BE2C (cell line): ENCODE results near the gene RCE1.

Experiments
- DNase-seq: peaks from one replicate; pipeline ENCODE4 v3.0.0-alpha.2; 2020
- H3K27me3 ChIP-seq: fragments of 250-450 bp; sonication (Bioruptor Pico); 2 replicates; pipeline ENCODE4 v1.5.1; 2020; ENCODE audit warnings: mild to moderate bottlenecking
- H3K36me3 ChIP-seq: fragments of 250-450 bp; sonication (Bioruptor Pico); 2 replicates; pipeline ENCODE4 v1.5.1; 2020; ENCODE audit warnings: mild to moderate bottlenecking
- H3K4me1 ChIP-seq: fragments of 250-450 bp; sonication (Bioruptor Pico); 2 replicates; pipeline ENCODE4 v1.5.1; 2020
- H3K4me3 ChIP-seq: 2 replicates; pipeline ENCODE4 v1.5.1; 2011; ENCODE audit warnings: low read depth, low read length
- H3K9me3 ChIP-seq: fragments of 250-450 bp; sonication (Bioruptor Pico); 2 replicates; pipeline ENCODE4 v1.5.1; 2020
- CTCF ChIP-seq: IDR thresholded peaks from 2 replicates; pipeline ENCODE4 v1.5.1; 2012; ENCODE audit warnings: mild to moderate bottlenecking, low read depth, low read length

The RCE1 gene

DNA sequence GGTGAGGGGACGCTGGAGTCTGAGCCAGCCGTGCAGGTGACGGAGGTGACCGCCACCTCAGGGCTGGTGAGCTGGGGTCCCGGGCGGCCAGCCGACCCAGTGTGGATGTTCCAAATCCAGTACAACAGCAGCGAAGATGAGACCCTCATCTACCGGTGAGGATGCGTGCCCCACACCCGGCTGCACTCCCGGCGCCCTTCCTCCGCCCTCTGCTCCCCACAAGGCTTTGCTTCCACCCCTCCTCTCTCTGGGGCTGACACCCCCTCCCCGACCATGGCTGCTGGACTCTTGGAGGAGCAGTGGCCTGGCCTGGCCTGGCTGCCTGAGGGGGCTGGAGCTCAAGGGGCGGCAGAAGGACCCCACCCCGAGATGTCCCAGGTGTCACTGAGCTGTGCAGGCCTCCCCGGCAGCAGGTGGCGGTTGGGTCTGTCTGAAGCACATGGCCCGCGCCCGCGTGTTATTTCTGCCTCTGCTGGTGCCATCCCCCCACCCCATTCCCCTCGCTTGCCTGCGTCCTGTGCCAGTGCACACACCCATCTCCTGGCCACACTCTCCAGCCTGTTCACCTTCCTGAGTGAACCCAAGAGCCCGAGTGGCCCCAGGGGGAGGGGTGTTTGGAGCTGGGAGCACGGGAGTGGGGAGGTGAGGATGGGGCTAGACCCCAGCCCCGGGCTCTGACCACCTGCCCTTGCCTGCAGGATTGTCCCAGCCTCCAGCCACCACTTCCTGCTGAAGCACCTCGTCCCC, 15.9 kb downstream of the RCE1 start:
- Histone ChIP-seq H3K4me3 (no peak overlapping the region), H3K4me1 (peaks cover 7% of the 10 kb centered on the region), H3K9me3 (no peaks in the 10 kb centered on the region), H3K27me3 (no peaks in the 10 kb centered on the region), H3K36me3 (peaks cover 43% of the 10 kb centered on the region)
- no peak for TF ChIP-seq CTCF
- no peak for DNase-seq

GRCh38 chr11:66859686-66860448, 16.6 kb downstream of the RCE1 start:
- DNase-seq: no peak
- Histone ChIP-seq H3K4me1 (peaks cover 7% of the 10 kb centered on the region), H3K9me3 (no peaks in the 10 kb centered on the region), H3K27me3 (no peaks in the 10 kb centered on the region), H3K36me3 (peaks cover 43% of the 10 kb centered on the region), H3K4me3 (no peak overlapping the region)
- no peak for TF ChIP-seq CTCF

- Histone ChIP-seq H3K9me3 (no peaks in the 10 kb centered on the region), H3K4me3 (no peak overlapping the region), H3K27me3 (no peaks in the 10 kb centered on the region), H3K4me1 (peaks cover 7% of the 10 kb centered on the region), H3K36me3 (peaks cover 43% of the 10 kb centered on the region)
- no peak for TF ChIP-seq CTCF
- no peak for DNase-seq
Measured at GRCh38 chr11:66860449-66860831, 17.2 kb downstream of the RCE1 start.

DNA sequence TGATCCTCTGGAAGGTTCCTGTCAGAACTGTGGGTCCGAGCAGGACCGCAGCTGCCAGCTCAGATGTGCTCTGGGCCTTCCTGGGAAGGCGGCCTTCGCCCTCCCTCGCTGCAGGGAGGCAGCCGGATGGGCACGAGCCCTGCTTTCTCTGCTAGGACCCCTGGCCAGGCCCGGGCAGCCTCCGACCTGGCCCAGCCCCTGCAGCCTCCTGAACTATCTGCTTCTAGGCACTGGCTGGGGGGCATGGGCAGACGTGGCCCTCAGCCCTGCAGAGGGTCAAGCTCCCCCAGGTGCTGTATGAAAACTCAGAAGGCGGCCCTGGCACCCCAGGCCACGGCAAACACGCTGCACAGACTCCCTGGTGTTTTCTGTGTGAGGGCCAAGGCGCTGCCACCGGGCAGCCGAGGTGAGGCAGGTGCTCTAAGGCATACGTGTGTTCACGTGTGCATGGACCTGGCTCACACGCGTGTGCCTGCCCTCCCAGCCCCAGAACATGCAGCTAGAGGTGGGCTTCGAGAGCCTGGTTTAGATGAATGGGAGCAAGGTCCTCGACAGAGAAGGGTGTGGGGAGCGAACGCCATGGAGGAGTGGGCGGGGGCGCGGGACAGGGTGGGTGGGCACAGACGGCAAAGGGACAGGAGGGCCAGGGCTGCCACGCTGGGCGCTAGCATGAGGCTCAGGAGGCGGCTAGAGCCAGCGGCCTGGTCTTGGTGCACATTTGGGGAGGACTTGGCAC, 18.0 kb downstream of the RCE1 start:
- TF ChIP-seq CTCF: no peak
- no peaks in the 10 kb centered on the region for H3K9me3 ChIP-seq
- peaks cover 43% of the 10 kb centered on the region for H3K36me3 ChIP-seq
- peaks cover 4% of the 10 kb centered on the region; the same call in 1 of the 2 replicates for H3K4me1 ChIP-seq
- H3K4me3 ChIP-seq: no peak overlapping the region
- no peak for DNase-seq
- no peaks in the 10 kb centered on the region for H3K27me3 ChIP-seq

GRCh38 chr11:66861774-66862558, 18.7 kb downstream of the RCE1 start:
- TF ChIP-seq CTCF: no peak
- Histone ChIP-seq H3K27me3 (no peaks in the 10 kb centered on the region), H3K4me3 (no peak overlapping the region), H3K36me3 (peaks cover 43% of the 10 kb centered on the region), H3K9me3 (no peaks in the 10 kb centered on the region), H3K4me1 (peaks cover 4% of the 10 kb centered on the region; the same call in 1 of the 2 replicates)
- no peak for DNase-seq
